ENCODE results near the gene TTBK1. TPM values are rescaled to one million over a fixed set of nuclear protein-coding genes. Genes with fewer than 3 reads are reported as not detected.

TTBK1 gene
- total and polyA plus RNA-seq, 2 donors from 2014 or later: 0.26 to 0.31 TPM

- DNase-seq: peak in 1 of 5 donors; percentile 5
- no peak for FAIRE-seq
- peaks cover 0 to 8% (median 0%) of the 10 kb centered on the region in 3 donors for H3K4me1 ChIP-seq (ENCODE audit: control insufficient read depth in 2 of 3, insufficient read depth in 2 of 3, low read depth in 1 of 3, low read length in 3 of 3)
- no peak for TF ChIP-seq CTCF (IDR thresholded peaks at IDR 0.05; ENCODE audit: borderline replicate concordance, extremely low read depth, insufficient read depth)
- H3K36me3 ChIP-seq (ENCODE audit: control insufficient read depth in 2 of 3, insufficient read depth in 3 of 3, low read length in 3 of 3): no peaks in the 10 kb centered on the region
- no peak overlapping the region for H3K9ac ChIP-seq (ENCODE audit: low read length in 3 of 3)
- no peak overlapping the region for H3K27ac ChIP-seq (ENCODE audit: low read depth in 2 of 2, low read length in 2 of 2)
- no peaks in the 10 kb centered on the region for H3K27me3 ChIP-seq (ENCODE audit: control insufficient read depth, insufficient read depth, low read length)
- intact Hi-C loops (cut with DNase I): no loop called here
- H3K9me3 ChIP-seq (ENCODE audit: control insufficient read depth in 2 of 3, insufficient read depth in 1 of 3, low read length in 3 of 3): no peaks in the 10 kb centered on the region
- H3K4me3 ChIP-seq (ENCODE audit: low read length in 3 of 3): no peak overlapping the region
Observed at GRCh38 chr6:43310134-43310533, 66.9 kb downstream of the TTBK1 start.

GRCh38 chr6:43310624-43311023 is 67.3 kb downstream of the TTBK1 start:
- Histone ChIP-seq H3K4me1 (ENCODE audit: control insufficient read depth in 2 of 3, insufficient read depth in 2 of 3, low read depth in 1 of 3, low read length in 3 of 3) (peaks cover 0 to 8% (median 0%) of the 10 kb centered on the region in 3 donors), H3K27ac (ENCODE audit: low read depth in 2 of 2, low read length in 2 of 2) (no peak overlapping the region), H3K36me3 (ENCODE audit: control insufficient read depth in 2 of 3, insufficient read depth in 3 of 3, low read length in 3 of 3) (no peaks in the 10 kb centered on the region), H3K27me3 (ENCODE audit: control insufficient read depth, insufficient read depth, low read length) (no peaks in the 10 kb centered on the region), H3K4me3 (ENCODE audit: low read length in 3 of 3) (no peak overlapping the region), H3K9me3 (ENCODE audit: control insufficient read depth in 2 of 3, insufficient read depth in 1 of 3, low read length in 3 of 3) (no peaks in the 10 kb centered on the region), H3K9ac (ENCODE audit: low read length in 3 of 3) (no peak overlapping the region)
- DNase-seq: no peak
- FAIRE-seq: no peak
- intact Hi-C loops (cut with DNase I): no loop called here
- no peak for TF ChIP-seq CTCF (IDR thresholded peaks at IDR 0.05; ENCODE audit: borderline replicate concordance, extremely low read depth, insufficient read depth)

GRCh38 chr6:43311666-43312065 is 68.4 kb downstream of the TTBK1 start:
- Histone ChIP-seq H3K27me3 (ENCODE audit: control insufficient read depth, insufficient read depth, low read length) (no peaks in the 10 kb centered on the region), H3K4me1 (ENCODE audit: control insufficient read depth in 2 of 3, insufficient read depth in 2 of 3, low read depth in 1 of 3, low read length in 3 of 3) (peaks cover 0 to 8% (median 0%) of the 10 kb centered on the region in 3 donors), H3K27ac (ENCODE audit: low read depth in 2 of 2, low read length in 2 of 2) (no peak overlapping the region), H3K9me3 (ENCODE audit: control insufficient read depth in 2 of 3, insufficient read depth in 1 of 3, low read length in 3 of 3) (no peaks in the 10 kb centered on the region), H3K4me3 (ENCODE audit: low read length in 3 of 3) (no peak overlapping the region), H3K9ac (ENCODE audit: low read length in 3 of 3) (no peak overlapping the region), H3K36me3 (ENCODE audit: control insufficient read depth in 2 of 3, insufficient read depth in 3 of 3, low read length in 3 of 3) (no peaks in the 10 kb centered on the region)
- no peak for DNase-seq
- no peak for FAIRE-seq
- intact Hi-C loops (cut with DNase I): no loop called here
- TF ChIP-seq CTCF (IDR thresholded peaks at IDR 0.05; ENCODE audit: borderline replicate concordance, extremely low read depth, insufficient read depth): no peak

GRCh38 chr6:43313813-43314212 is 70.5 kb downstream of the TTBK1 start:
- Histone ChIP-seq H3K9ac (ENCODE audit: low read length in 3 of 3) (no peak overlapping the region), H3K36me3 (ENCODE audit: control insufficient read depth in 2 of 3, insufficient read depth in 3 of 3, low read length in 3 of 3) (no peaks in the 10 kb centered on the region), H3K27me3 (ENCODE audit: control insufficient read depth, insufficient read depth, low read length) (no peaks in the 10 kb centered on the region), H3K27ac (ENCODE audit: low read depth in 2 of 2, low read length in 2 of 2) (no peak overlapping the region), H3K9me3 (ENCODE audit: control insufficient read depth in 2 of 3, insufficient read depth in 1 of 3, low read length in 3 of 3) (no peaks in the 10 kb centered on the region), H3K4me3 (ENCODE audit: low read length in 3 of 3) (no peak overlapping the region), H3K4me1 (ENCODE audit: control insufficient read depth in 2 of 3, insufficient read depth in 2 of 3, low read depth in 1 of 3, low read length in 3 of 3) (peaks cover 0 to 2% (median 0%) of the 10 kb centered on the region in 3 donors)
- no peak for TF ChIP-seq CTCF (IDR thresholded peaks at IDR 0.05; ENCODE audit: borderline replicate concordance, extremely low read depth, insufficient read depth)
- intact Hi-C loops (cut with DNase I): no loop called here
- FAIRE-seq: no peak
- DNase-seq: no peak

Measured in kidney (tissue), 14 donors.